H1 (cell line): ENCODE measurements around the gene CCDC148. TPM values are rescaled to one million over a fixed set of nuclear protein-coding genes. Genes with fewer than 3 reads are reported as not detected.

Experiments
- CTCF ChIA-PET: fragments of 300-600 bp; sonication (Branson Sonifier 250); formaldehyde crosslinking; loops from one replicate; lab custom pipeline; 2021; ENCODE audit not compliant: partially characterized antibody; lab: Charles Lee
- POLR2A ChIA-PET: fragments of 300-600 bp; sonication (Branson Sonifier 250); formaldehyde crosslinking; loops from one replicate; lab custom pipeline; 2021; ENCODE audit warnings: inconsistent platforms; ENCODE audit not compliant: partially characterized antibody; lab: Charles Lee
- DNase-seq, 2 experiments: peaks; one replicate each; pipeline versions ENCODE4 v3.0.0 to v3.0.0-alpha.2; 2010 to 2022; ENCODE audit warnings: low spot score in 2 of 2, low read depth in 1 of 2, mixed read lengths in 1 of 2
- FAIRE-seq: peaks from 2 replicates; lab custom pipeline; 2011; peaks lifted over from hg19 to GRCh38; lab: Jason Lieb, UNC
- H2AFZ ChIP-seq: 2 replicates; pipeline ENCODE4 v1.8.1; 2012; ENCODE audit warnings: low read length, inconsistent platforms
- H2AK5ac ChIP-seq: 2 replicates; pipeline ENCODE4 v1.6.1; 2013; ENCODE audit warnings: low read depth, low read length
- H2BK120ac ChIP-seq: replicated peaks from 2 replicates; pipeline ENCODE3; 2013; ENCODE audit warnings: low read depth, low read length, inconsistent platforms
- H2BK12ac ChIP-seq: 2 replicates; pipeline ENCODE4 v1.6.1; 2013; ENCODE audit warnings: low read depth, low read length
- H2BK15ac ChIP-seq: 2 replicates; pipeline ENCODE4 v1.6.1; 2013; ENCODE audit warnings: low read length
- H2BK20ac ChIP-seq: 2 replicates; pipeline ENCODE4 v1.6.1; 2013; ENCODE audit warnings: low read length
- H2BK5ac ChIP-seq: 2 replicates; pipeline ENCODE4 v1.6.1; 2013; ENCODE audit warnings: low read depth, low read length
- H3K14ac ChIP-seq: 2 replicates; pipeline ENCODE4 v1.6.1; 2013; ENCODE audit warnings: inconsistent platforms; ENCODE audit not compliant: insufficient read length
- H3K18ac ChIP-seq: 2 replicates; pipeline ENCODE4 v1.6.1; 2013; ENCODE audit warnings: low read length; ENCODE audit errors: extremely low read depth
- H3K23ac ChIP-seq: 2 replicates; pipeline ENCODE4 v1.6.1; 2013; ENCODE audit warnings: inconsistent platforms; ENCODE audit not compliant: insufficient read length
- H3K23me2 ChIP-seq: 2 replicates; pipeline ENCODE4 v1.6.1; 2013; ENCODE audit warnings: low read depth, low read length
- H3K27ac ChIP-seq: 2 replicates; pipeline ENCODE4 v1.6.1; 2011; ENCODE audit warnings: low read depth, low read length, inconsistent platforms
- H3K27me3 ChIP-seq, 4 experiments: replicated peaks in 1 of 4; 1 replicate in 1 of 4; 2 replicates in 3 of 4; pipeline versions ENCODE4 v1.6.1 to v1.8.1; 2011 to 2013; ENCODE audit warnings: low read length in 3 of 4, mild to moderate bottlenecking in 3 of 4, inconsistent platforms in 2 of 4, mixed read lengths in 2 of 4, moderate library complexity in 1 of 4; ENCODE audit not compliant: control insufficient read depth in 3 of 4, insufficient read depth in 3 of 4; ENCODE audit errors: extremely low read depth in 1 of 4
- H3K36me3 ChIP-seq, 4 experiments: 2 replicates each; pipeline versions ENCODE4 v1.6.1 to v1.8.1; 2011 to 2013; ENCODE audit warnings: mild to moderate bottlenecking in 4 of 4, low read length in 3 of 4, moderate library complexity in 2 of 4, control low read depth in 1 of 4, inconsistent platforms in 1 of 4; ENCODE audit not compliant: insufficient read depth in 4 of 4, control insufficient read depth in 2 of 4
- H3K4ac ChIP-seq: replicated peaks from 2 replicates; pipeline ENCODE3; 2013; ENCODE audit warnings: low read length, low read depth, mixed read lengths, inconsistent platforms; ENCODE audit not compliant: insufficient read length
- H3K4me1 ChIP-seq, 4 experiments: replicated peaks in 1 of 4; 1 replicate in 1 of 4; 2 replicates in 3 of 4; pipeline versions ENCODE4 v1.6.1 to v1.8.1; 2011 to 2013; ENCODE audit warnings: low read length in 3 of 4, inconsistent platforms in 2 of 4, mixed read lengths in 1 of 4; ENCODE audit not compliant: insufficient read depth in 4 of 4, control insufficient read depth in 3 of 4
- H3K4me2 ChIP-seq, 2 experiments: 2 replicates each; pipeline versions ENCODE4 v1.6.1 to v1.8.1; 2011 to 2013; ENCODE audit warnings: low read depth in 2 of 2, low read length in 2 of 2, control low read depth in 1 of 2, inconsistent platforms in 1 of 2, mild to moderate bottlenecking in 1 of 2; ENCODE audit not compliant: insufficient read depth in 1 of 2
- H3K4me3 ChIP-seq, 4 experiments: fragments of 200-600, 300-600 bp in 1 of 4; sonication (generic), shearing (Covaris generic), sonication (Bioruptor Twin) in 1 of 4; 2 replicates each; pipeline versions ENCODE4 v1.5.1 to v1.8.1; 2011 to 2016; ENCODE audit warnings: low read length in 4 of 4, low read depth in 3 of 4, control low read depth in 2 of 4, inconsistent platforms in 2 of 4, mild to moderate bottlenecking in 2 of 4, mixed read lengths in 1 of 4, moderate library complexity in 1 of 4; ENCODE audit not compliant: insufficient read depth in 2 of 4; ENCODE audit errors: extremely low read depth in 1 of 4
- H3K56ac ChIP-seq: replicated peaks from 2 replicates; pipeline ENCODE3; 2013; ENCODE audit warnings: low read depth, mild to moderate bottlenecking, mixed read lengths, low read length, inconsistent platforms; ENCODE audit not compliant: insufficient read length
- H3K79me1 ChIP-seq: 2 replicates; pipeline ENCODE4 v1.6.1; 2013; ENCODE audit warnings: low read depth, low read length, control low read depth
- H3K79me2 ChIP-seq, 2 experiments: 2 replicates each; pipeline versions ENCODE4 v1.6.1 to v1.8.1; 2012 to 2013; ENCODE audit warnings: low read length in 2 of 2, mild to moderate bottlenecking in 2 of 2, inconsistent platforms in 1 of 2; ENCODE audit not compliant: insufficient read depth in 2 of 2, control insufficient read depth in 1 of 2
- H3K9ac ChIP-seq, 4 experiments: replicated peaks in 1 of 4; 1 replicate in 1 of 4; 2 replicates in 3 of 4; pipeline versions ENCODE4 v1.6.1 to v1.8.1; 2011 to 2013; ENCODE audit warnings: low read depth in 3 of 4, low read length in 3 of 4, control low read depth in 2 of 4, mild to moderate bottlenecking in 2 of 4, moderate library complexity in 2 of 4, inconsistent platforms in 1 of 4; ENCODE audit errors: extremely low read depth in 1 of 4
- H3K9me3 ChIP-seq, 2 experiments: 2 replicates each; pipeline versions ENCODE4 v1.6.1 to v1.8.1; 2012 to 2013; ENCODE audit warnings: mild to moderate bottlenecking in 2 of 2, moderate library complexity in 2 of 2, control low read depth in 1 of 2, inconsistent platforms in 1 of 2, low read depth in 1 of 2, low read length in 1 of 2, mixed read lengths in 1 of 2; ENCODE audit not compliant: insufficient read depth in 2 of 2
- H4K20me1 ChIP-seq, 2 experiments: replicated peaks in 1 of 2; 2 replicates each; pipeline versions ENCODE3 to v1.8.1; 2011 to 2013; ENCODE audit warnings: inconsistent platforms in 2 of 2, low read length in 2 of 2, mild to moderate bottlenecking in 1 of 2; ENCODE audit not compliant: insufficient read depth in 2 of 2, control insufficient read depth in 1 of 2
- H4K5ac ChIP-seq: 2 replicates; pipeline ENCODE4 v1.6.1; 2013; ENCODE audit warnings: low read length, low read depth, mixed read lengths, inconsistent platforms; ENCODE audit not compliant: insufficient read length
- H4K8ac ChIP-seq: 2 replicates; pipeline ENCODE4 v1.8.0; 2013; ENCODE audit warnings: mild to moderate bottlenecking, moderate library complexity, low read length, inconsistent platforms; ENCODE audit not compliant: insufficient read depth; ENCODE audit errors: extremely low read depth
- H4K91ac ChIP-seq: replicated peaks from 2 replicates; pipeline ENCODE3; 2013; ENCODE audit warnings: low read length, mixed read lengths, inconsistent platforms; ENCODE audit not compliant: insufficient read length
- CTBP2 ChIP-seq: IDR thresholded peaks from 2 replicates; pipeline ENCODE4 v1.7.0; 2011; ENCODE audit warnings: borderline replicate concordance, mild to moderate bottlenecking, moderate library complexity, mixed read lengths, low read length; ENCODE audit not compliant: insufficient read depth, insufficient read length
- EZH2 ChIP-seq: fragments of 200-600 bp; sonication (generic); IDR thresholded peaks from 2 replicates; pipeline ENCODE4 v1.7.1; 2012; ENCODE audit warnings: low read depth, mild to moderate bottlenecking, moderate library complexity, low read length, inconsistent platforms; ENCODE audit not compliant: severe bottlenecking
- FOSL1 ChIP-seq: IDR thresholded peaks from 2 replicates; pipeline ENCODE4 v1.6.1; 2011; ENCODE audit warnings: mild to moderate bottlenecking, low read depth, low read length, moderate library complexity; ENCODE audit not compliant: insufficient read depth
- KDM5A ChIP-seq: fragments of 200-600 bp; IDR thresholded peaks from 2 replicates; pipeline ENCODE4 v1.7.1; 2012; ENCODE audit warnings: mild to moderate bottlenecking, low read length, inconsistent platforms, mixed read lengths
- POLR2A ChIP-seq, 2 experiments: IDR thresholded peaks; 1 replicate in 1 of 2; 2 replicates in 1 of 2; pipeline ENCODE4 v1.6.1; 2011; ENCODE audit warnings: low read depth in 2 of 2, low read length in 2 of 2, mild to moderate bottlenecking in 2 of 2; ENCODE audit errors: control extremely low read depth in 1 of 2
- RAD21 ChIP-seq, 2 experiments: IDR thresholded peaks in 1 of 2; conservative IDR thresholded peaks in 1 of 2; 2 replicates each; pipeline ENCODE4 v1.6.1; 2011; ENCODE audit warnings: low read depth in 2 of 2, low read length in 2 of 2, improper control_type of control experiment in 1 of 2, inconsistent platforms in 1 of 2, mild to moderate bottlenecking in 1 of 2, moderate library complexity in 1 of 2
- SP2 ChIP-seq: IDR thresholded peaks from 2 replicates; pipeline ENCODE4 v1.6.1; 2012; ENCODE audit warnings: mild to moderate bottlenecking, low read length, inconsistent platforms
- SP4 ChIP-seq: IDR thresholded peaks from 2 replicates; pipeline ENCODE4 v1.6.1; 2012; ENCODE audit warnings: low read length, inconsistent platforms
- TBP ChIP-seq: IDR thresholded peaks from 2 replicates; pipeline ENCODE4 v1.6.1; 2011; ENCODE audit warnings: low read depth, low read length, improper control_type of control experiment
- YY1 ChIP-seq: IDR thresholded peaks from 2 replicates; pipeline ENCODE4 v1.6.1; 2011; ENCODE audit warnings: low read depth, mild to moderate bottlenecking, low read length
- ZNF274 ChIP-seq: IDR thresholded peaks from 2 replicates; pipeline ENCODE4 v1.7.0; 2012; ENCODE audit warnings: low read length, borderline replicate concordance; ENCODE audit errors: extremely low read depth
- WGBS, 2 experiments: shearing (Covaris generic) in 1 of 2; methylation state at CpG; one replicate each; pipeline versions ENCODE4 v1.1.6 to v1.1.7; 2013 to 2015; ENCODE audit warnings: low lambda C conversion rate in 2 of 2, mixed read lengths in 2 of 2, inconsistent platforms in 1 of 2, low coverage in 1 of 2, missing lambda C conversion rate in 1 of 2; ENCODE audit not compliant: insufficient replicate concordance in 2 of 2, insufficient coverage in 1 of 2, insufficient read length in 1 of 2; ENCODE audit errors: extremely low coverage in 1 of 2, missing lambda C conversion rate in 1 of 2; 5-methylcytosine and 5-hydroxymethylcytosine counted together
- polyA plus RNA-seq, 7 experiments: library from polyadenylated mRNA; depleted of rRNA in 3 of 7; stranded (reverse) in 5 of 7; unstranded in 2 of 7; fragments of >200 nt in 5 of 7; fragments of 200-250 nt in 2 of 7; gene quantifications; 1 replicate in 5 of 7; 2 replicates in 1 of 7; 4 replicates in 1 of 7; pipeline versions ENCODE4 v1.2.1 to v1.2.3, GENCODE V29; 2011 to 2013; ENCODE audit warnings: missing spikeins in 2 of 7, mixed read lengths in 2 of 7
- total RNA-seq: library from RNA; stranded (reverse); fragmentation: NEBNext Ultra II Directional; extraction: Animal tissue kit (Norgen Biotek cat#: 25700); gene quantifications from 2 replicates; pipeline ENCODE4 v1.2.1, GENCODE V29; 2021

The CCDC148 gene
- total and polyA plus RNA-seq, 2 of the 8 experiments (the other 6 are each of a cell fraction or from before 2014, with no cell fraction given), result 0.45 to 1.3 TPM

DNA sequence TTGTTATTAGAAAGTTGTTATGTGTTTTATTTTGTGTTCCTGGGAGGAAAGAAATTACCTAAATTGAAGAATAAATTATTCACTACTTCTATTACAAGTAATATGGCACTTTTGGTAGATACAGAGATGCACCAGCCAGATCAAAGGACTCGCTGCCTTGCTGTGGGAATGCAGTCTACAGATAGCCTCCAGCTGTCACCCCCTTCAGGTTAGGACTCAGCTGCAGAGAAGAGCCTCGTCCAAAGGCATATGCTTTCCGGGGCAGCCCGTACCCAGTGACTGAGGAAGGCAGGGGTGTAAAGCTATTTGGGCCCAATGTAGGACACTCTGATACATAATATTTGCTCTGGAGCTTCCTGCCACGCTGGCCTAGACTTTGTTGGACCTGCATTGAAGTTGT, 90.2 kb downstream of the CCDC148 start:
- Histone ChIP-seq H3K56ac (no peak overlapping the region), H3K79me1 (no peaks in the 10 kb centered on the region), H3K27ac (no peak overlapping the region), H2AFZ (no peak overlapping the region), H3K4me2 (no peak overlapping the region), H2BK5ac (no peak overlapping the region), H4K5ac (no peak overlapping the region), H3K4ac (no peak overlapping the region), H2BK20ac (no peak overlapping the region), H4K91ac (no peak overlapping the region), H4K20me1 (no peaks in the 10 kb centered on the region), H2BK120ac (no peak overlapping the region), H2BK12ac (no peak overlapping the region), H3K4me3 (no peak overlapping the region), H3K23ac (no peak overlapping the region), H3K4me1 (no peaks in the 10 kb centered on the region), H3K23me2 (no peaks in the 10 kb centered on the region), H2AK5ac (no peak overlapping the region), H3K9me3 (no peaks in the 10 kb centered on the region), H3K18ac (no peak overlapping the region), H3K79me2 (no peaks in the 10 kb centered on the region), H3K36me3 (no peaks in the 10 kb centered on the region), H3K14ac (no peak overlapping the region), H3K9ac (no peak overlapping the region), H2BK15ac (no peak overlapping the region), H3K27me3 (no peaks in the 10 kb centered on the region), H4K8ac (no peak overlapping the region; the same call in 1 of the 2 replicates)
- TF ChIP-seq ZNF274, result no peak
- TF ChIP-seq KDM5A, result no peak
- no peak for TF ChIP-seq SP4
- no peak for TF ChIP-seq CTBP2
- no peak for TF ChIP-seq RAD21 (IDR thresholded peaks at IDR 0.05 in 1 of 2, conservative IDR thresholded peaks at IDR 0.05 in 1 of 2; ENCODE audit: low read depth in 2 of 2, low read length in 2 of 2)
- no peak for TF ChIP-seq EZH2
- no peak for TF ChIP-seq FOSL1
- TF ChIP-seq POLR2A (IDR thresholded peaks at IDR 0.05; ENCODE audit: control extremely low read depth in 1 of 2, low read depth in 2 of 2, low read length in 2 of 2), result no peak
- no peak for TF ChIP-seq YY1
- TF ChIP-seq TBP, result no peak
- no peak for TF ChIP-seq SP2
- DNase-seq, result no peak
- no peak for FAIRE-seq
- CTCF ChIA-PET, result no interaction called here
- 84% methylated on average over 5 of the region's 5 CpGs; no CpG with 5 or more reads in 1 of the 2 experiments for WGBS, 2 experiments
- POLR2A ChIA-PET, result no interaction called here
